HG02884 (cell line): Measurements from ENCODE around the gene C11orf24.

ENCODE experiments used
- ATAC-seq: cut with Tn5 transposase; IDR thresholded peaks from one replicate; pipeline ENCODE4 v1.9.1; 2021; ENCODE audit warnings: mild to moderate bottlenecking, moderate library complexity; ENCODE audit not compliant: unreplicated experiment

C11orf24 gene

GRCh38 chr11:68271023-68271780 lies 571 bp downstream of the C11orf24 start:
- peak; percentile 2 for ATAC-seq

- ATAC-seq = no peak
These were observed 1.4 kb downstream of the C11orf24 start for GRCh38 chr11:68270196-68271022.

- no peak for ATAC-seq
These were observed 2.2 kb downstream of the C11orf24 start for GRCh38 chr11:68269414-68270081.

- no peak for ATAC-seq
These were observed 3.9 kb downstream of the C11orf24 start for GRCh38 chr11:68267881-68268240.

- no peak for ATAC-seq
These were observed 4.6 kb downstream of the C11orf24 start for GRCh38 chr11:68266936-68267880.

- peak; percentile 50 for ATAC-seq
These were observed 5.5 kb downstream of the C11orf24 start for GRCh38 chr11:68266121-68266891.

- ATAC-seq = no peak
These were observed 6.8 kb downstream of the C11orf24 start for GRCh38 chr11:68264741-68265540.

GRCh38 chr11:68264244-68264643 lies 7.5 kb downstream of the C11orf24 start:
- no peak for ATAC-seq

- ATAC-seq = no peak
These were observed 8.2 kb downstream of the C11orf24 start for GRCh38 chr11:68263444-68264035.

- ATAC-seq = no peak
These were observed 9.3 kb downstream of the C11orf24 start for GRCh38 chr11:68262544-68262827.

- ATAC-seq = no peak
These were observed 9.8 kb downstream of the C11orf24 start for GRCh38 chr11:68261749-68262543.

- ATAC-seq = no peak
These were observed 10.8 kb downstream of the C11orf24 start for GRCh38 chr11:68261006-68261405.

GRCh38 chr11:68260484-68260883 lies 11.3 kb downstream of the C11orf24 start:
- no peak for ATAC-seq

GRCh38 chr11:68259122-68259959 lies 12.4 kb downstream of the C11orf24 start:
- no peak for ATAC-seq

- ATAC-seq = no peak
These were observed 13.4 kb downstream of the C11orf24 start for GRCh38 chr11:68258363-68258765.

- no peak for ATAC-seq
These were observed 14.1 kb downstream of the C11orf24 start for GRCh38 chr11:68257477-68258362.
